MM.1S (cell line): ENCODE measurements around the gene CEP164.

ENCODE experiments used
- DNase-seq: peaks from one replicate; pipeline ENCODE4 v3.0.0-alpha.2; 2015
- H2AFZ ChIP-seq: fragments of 300-600 bp; sonication (generic); 2 replicates; pipeline ENCODE4 v1.6.0; 2016; ENCODE audit warnings: antibody characterized with exemption, low read length
- H3F3A ChIP-seq: fragments of 300-600 bp; sonication (generic); 2 replicates; pipeline ENCODE4 v1.6.1; 2016; ENCODE audit warnings: mild to moderate bottlenecking, antibody characterized with exemption, low read length, moderate library complexity, mixed read lengths; ENCODE audit not compliant: insufficient read depth
- H3K27ac ChIP-seq: fragments of 300-600 bp; sonication (generic); 2 replicates; pipeline ENCODE4 v1.5.1; 2016; ENCODE audit warnings: mild to moderate bottlenecking, low read length
- H3K27me3 ChIP-seq: fragments of 300-600 bp; sonication (generic); replicated peaks from 2 replicates; pipeline ENCODE4 v1.6.0; 2016; ENCODE audit warnings: low read length; ENCODE audit not compliant: insufficient read depth
- H3K36me3 ChIP-seq: fragments of 300-600 bp; sonication (generic); replicated peaks from 2 replicates; pipeline ENCODE4 v1.6.1; 2016; ENCODE audit warnings: mild to moderate bottlenecking, low read length, mixed read lengths; ENCODE audit not compliant: insufficient read depth
- H3K4me1 ChIP-seq: fragments of 300-600 bp; sonication (generic); 2 replicates; pipeline ENCODE4 v1.6.1; 2016; ENCODE audit warnings: low read length, mixed read lengths
- H3K4me2 ChIP-seq: fragments of 300-600 bp; sonication (generic); 2 replicates; pipeline ENCODE4 v1.6.0; 2016; ENCODE audit warnings: low read depth, low read length
- H3K4me3 ChIP-seq: fragments of 300-600 bp; sonication (generic); 2 replicates; pipeline ENCODE4 v1.5.1; 2016; ENCODE audit warnings: low read length, mixed read lengths
- H3K79me2 ChIP-seq: fragments of 300-600 bp; sonication (generic); 2 replicates; pipeline ENCODE4 v1.6.1; 2016; ENCODE audit warnings: mixed run types, low read length, mixed read lengths
- H3K9ac ChIP-seq: fragments of 300-600 bp; sonication (generic); 2 replicates; pipeline ENCODE4 v1.6.1; 2016; ENCODE audit warnings: low read length, mixed read lengths
- H3K9me2 ChIP-seq: fragments of 300-600 bp; sonication (generic); replicated peaks from 2 replicates; pipeline ENCODE4 v1.6.1; 2016; ENCODE audit warnings: mild to moderate bottlenecking, low read length, mixed read lengths; ENCODE audit not compliant: insufficient read depth
- H3K9me3 ChIP-seq: fragments of 300-600 bp; sonication (generic); replicated peaks from 2 replicates; pipeline ENCODE4 v1.6.1; 2016; ENCODE audit warnings: mild to moderate bottlenecking, low read length, mixed read lengths; ENCODE audit not compliant: insufficient read depth
- H4K20me1 ChIP-seq: fragments of 300-600 bp; sonication (generic); 2 replicates; pipeline ENCODE4 v1.6.1; 2016; ENCODE audit warnings: mild to moderate bottlenecking, low read length, moderate library complexity, mixed read lengths; ENCODE audit not compliant: insufficient read depth
- CTCF ChIP-seq: fragments of 300-600 bp; sonication (generic); IDR thresholded peaks from 2 replicates; pipeline ENCODE4 v1.5.1; 2016; ENCODE audit warnings: antibody characterized with exemption, low read length, mixed read lengths
- EZH2 ChIP-seq: fragments of 300-600 bp; sonication (generic); optimal IDR thresholded peaks from 2 replicates; pipeline ENCODE3; 2017; ENCODE audit warnings: low read depth, mild to moderate bottlenecking, antibody characterized with exemption, low read length, mixed read lengths
- EZH2phosphoT487 ChIP-seq: fragments of 300-600 bp; sonication (generic); IDR thresholded peaks from 2 replicates; pipeline ENCODE4 v1.6.1; 2018; ENCODE audit warnings: antibody characterized with exemption, low read length

Gene CEP164

GRCh38 chr11:117290809-117291396 lies 36.8 kb upstream of the CEP164 start, which contains the start of gene BACE1-AS:
TSS of gene BACE1-AS (plus strand) at chr11:117291346.
- Histone ChIP-seq H3K9ac (no peak within 1 kb of the TSS), H2AFZ (no peak within 1 kb of the TSS), H3K79me2 (no peaks in the 10 kb centered on the region), H3K4me3 (no peak within 1 kb of the TSS), H3K27ac (no peak within 1 kb of the TSS), H3K36me3 (no peaks in the 10 kb centered on the region), H3K27me3 (no peaks in the 10 kb centered on the region), H3F3A (no peaks in the 10 kb centered on the region), H4K20me1 (no peaks in the 10 kb centered on the region), H3K4me1 (no peaks in the 10 kb centered on the region), H3K4me2 (no peak within 1 kb of the TSS), H3K9me3 (no peaks in the 10 kb centered on the region), H3K9me2 (no peaks in the 10 kb centered on the region)
- DNase-seq = no peak
- TF ChIP-seq CTCF (no peak), EZH2phosphoT487 (no peak), EZH2 (no peak)

GRCh38 chr11:117292616-117293015 lies 35.0 kb upstream of the CEP164 start:
- H3K4me2 ChIP-seq = no peak overlapping the region
- no peaks in the 10 kb centered on the region for H3F3A ChIP-seq
- no peaks in the 10 kb centered on the region for H3K4me1 ChIP-seq
- no peaks in the 10 kb centered on the region for H4K20me1 ChIP-seq
- no peak overlapping the region for H3K9ac ChIP-seq
- no peaks in the 10 kb centered on the region for H3K79me2 ChIP-seq
- H3K4me3 ChIP-seq = no peak overlapping the region
- no peak for DNase-seq
- no peaks in the 10 kb centered on the region for H3K9me3 ChIP-seq
- TF ChIP-seq CTCF (no peak), EZH2phosphoT487 (no peak), EZH2 (no peak)
- no peak overlapping the region for H2AFZ ChIP-seq
- H3K36me3 ChIP-seq = no peaks in the 10 kb centered on the region
- no peak overlapping the region for H3K27ac ChIP-seq
- H3K27me3 ChIP-seq = no peaks in the 10 kb centered on the region
- no peaks in the 10 kb centered on the region for H3K9me2 ChIP-seq

- no peaks in the 10 kb centered on the region for H3K27me3 ChIP-seq
- H3K9me3 ChIP-seq = no peaks in the 10 kb centered on the region
- no peaks in the 10 kb centered on the region for H3K4me1 ChIP-seq
- no peak overlapping the region for H3K4me3 ChIP-seq
- no peaks in the 10 kb centered on the region for H4K20me1 ChIP-seq
- H3F3A ChIP-seq = no peaks in the 10 kb centered on the region
- no peak for TF ChIP-seq CTCF
- no peak for TF ChIP-seq EZH2phosphoT487
- TF ChIP-seq EZH2 = no peak
- H3K79me2 ChIP-seq = no peaks in the 10 kb centered on the region
- no peak overlapping the region for H2AFZ ChIP-seq
- no peak overlapping the region for H3K9ac ChIP-seq
- H3K27ac ChIP-seq = no peak overlapping the region
- no peaks in the 10 kb centered on the region for H3K36me3 ChIP-seq
- H3K4me2 ChIP-seq = no peak overlapping the region
- no peak for DNase-seq
- H3K9me2 ChIP-seq = no peaks in the 10 kb centered on the region
Observed at GRCh38 chr11:117295438-117296137, 32.1 kb upstream of the CEP164 start.
